ENCODE data around the gene IL10RA. TPM values are rescaled to one million over a fixed set of nuclear protein-coding genes. Genes with fewer than 3 reads are reported as not detected.
"Not testable (repeated sequence)": the region's sequence is repeated elsewhere in the genome, so short reads cannot be mapped to it uniquely, and the experiment has no call there.

Gene IL10RA
- 6.2 TPM for total RNA-seq
- long read RNA-seq, transcript IL10RA-201 (7 exons, 3,695 nt), result major isoform, 5 of 8 reads
- long read RNA-seq, partial matches to known transcripts, result 0 of 8 reads
- long read RNA-seq, other reads (novel, unspliced or antisense), result 2 of 8 reads

DNA sequence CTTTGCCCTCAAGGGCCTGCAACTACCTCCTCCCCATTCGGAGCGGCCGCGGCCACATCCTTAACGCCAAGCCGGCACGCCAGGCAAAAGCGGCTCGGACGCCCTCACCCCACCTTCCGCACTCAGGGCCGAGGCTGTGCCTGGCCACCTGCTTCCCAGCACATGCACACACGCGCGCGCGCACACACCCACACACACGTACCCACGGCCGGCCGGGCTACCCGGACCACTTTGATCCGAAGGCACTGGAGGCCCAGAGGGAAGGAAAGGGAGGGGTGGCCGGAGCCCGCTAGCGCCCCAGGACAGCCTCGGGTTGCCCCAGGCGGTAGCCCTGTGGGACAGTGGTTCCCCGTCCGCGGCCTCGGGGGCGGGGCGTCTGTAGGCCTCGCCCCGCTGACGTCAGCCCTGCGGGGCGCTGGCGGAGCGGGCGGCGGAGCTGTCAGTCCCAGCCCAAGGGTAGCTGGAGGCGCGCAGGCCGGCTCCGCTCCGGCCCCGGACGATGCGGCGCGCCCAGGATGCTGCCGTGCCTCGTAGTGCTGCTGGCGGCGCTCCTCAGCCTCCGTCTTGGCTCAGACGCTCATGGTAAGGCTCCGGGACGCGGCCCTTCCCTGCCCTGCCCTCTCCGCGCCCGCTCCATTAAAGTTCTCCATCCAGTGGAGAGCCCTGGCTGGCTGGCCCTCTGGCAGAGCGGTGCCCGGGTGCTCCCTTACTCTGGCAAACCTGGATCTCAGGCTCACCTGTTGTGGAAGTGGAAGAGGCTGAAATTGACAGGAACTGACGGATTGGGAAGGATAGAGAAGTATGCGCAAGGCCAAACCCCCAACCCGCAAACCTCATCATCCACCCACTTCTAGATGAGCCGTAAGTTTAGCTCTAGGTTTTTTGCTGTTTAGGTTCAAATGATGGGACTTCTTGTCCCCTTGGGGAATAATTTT lies at the start of gene IL10RA:
IL10RA (plus strand) TSS at position 442 of the 935 bp plus-strand sequence; CDS start at position 516, 74 bp downstream.
- intact Hi-C loops (cut with DNase I), result loop anchor here (5.0 kb wide), 1 partner anchor 161 kb away; no protein-coding TSS in a partner anchor
- ATAC-seq (ENCODE audit: poor library complexity), result peak; percentile 97

DNA sequence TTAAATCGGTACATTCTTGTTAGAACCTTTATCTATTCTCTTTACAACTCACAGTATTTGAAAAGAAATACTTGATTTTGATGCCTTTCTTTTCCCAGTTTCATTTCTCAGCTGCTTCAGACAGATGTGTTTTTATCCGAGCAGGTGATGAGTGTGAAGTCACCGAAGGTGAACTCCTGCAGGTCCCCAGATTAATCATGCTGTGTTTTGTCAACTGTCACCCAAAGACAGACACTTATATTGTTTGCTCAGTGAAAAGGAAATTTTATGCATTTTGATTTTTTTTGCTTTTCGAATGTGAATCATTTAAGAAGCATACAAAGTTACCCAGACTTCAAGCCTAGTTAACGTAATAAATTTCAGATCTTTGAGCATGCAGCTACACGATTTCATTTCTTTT lies 49.2 kb upstream of the IL10RA start:
- intact Hi-C loops (cut with DNase I), result no loop called here
- DNase-seq, result no peak
- no peak for ATAC-seq (ENCODE audit: poor library complexity)

More for the DNA sequence above, at the start of gene IL10RA:
- DNase-seq, result peak; percentile 93

DNA sequence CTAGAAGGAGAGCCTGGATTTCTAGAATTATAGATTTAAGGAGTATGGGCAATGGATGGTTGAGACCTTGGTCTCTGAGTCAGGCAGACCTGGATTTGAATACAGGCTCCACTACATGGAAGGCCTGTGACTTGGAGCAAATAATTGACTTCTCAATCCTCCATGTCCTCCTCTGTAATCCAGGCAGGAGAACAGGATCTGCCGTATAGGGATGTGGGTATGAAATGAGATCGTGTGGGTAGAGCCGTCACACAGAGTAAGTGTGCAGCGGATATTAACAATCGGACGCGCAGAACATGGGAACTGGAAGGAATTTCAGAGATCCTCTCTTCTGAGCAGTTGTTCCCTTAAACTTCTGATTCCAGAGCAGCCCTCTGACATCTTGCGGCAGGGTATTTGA lies 45.5 kb upstream of the IL10RA start:
- ATAC-seq (ENCODE audit: poor library complexity), result no peak
- intact Hi-C loops (cut with DNase I), result no loop called here
- DNase-seq, result no peak

DNA sequence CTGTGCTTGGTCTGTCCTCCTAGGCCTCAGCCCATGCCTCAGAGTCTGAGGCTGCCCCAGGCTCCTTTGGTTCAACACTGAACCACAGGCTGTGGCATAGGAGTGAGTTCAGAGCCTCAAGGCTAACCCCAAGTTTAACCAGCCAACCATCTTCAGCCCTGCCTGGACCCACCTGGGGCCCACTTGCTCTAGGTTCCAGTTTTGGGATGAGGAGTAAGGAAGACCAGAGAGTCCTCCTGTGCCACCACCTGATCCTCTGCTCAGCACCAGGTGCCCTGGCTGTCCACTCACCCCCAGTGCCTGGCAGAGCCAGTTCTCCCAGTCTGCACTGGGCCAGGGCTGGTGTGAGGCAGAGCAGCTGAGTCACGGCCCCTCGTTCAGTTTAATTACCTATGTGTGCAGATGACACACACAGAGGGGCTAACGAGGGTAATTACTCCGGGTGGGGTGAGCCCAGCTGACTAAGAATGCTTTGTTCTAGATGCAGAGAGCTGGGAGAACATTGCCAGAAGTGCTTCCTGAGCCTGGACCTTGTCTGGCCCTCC lies 45.0 kb upstream of the IL10RA start:
- no peak for DNase-seq
- intact Hi-C loops (cut with DNase I), result no loop called here
- no peak for ATAC-seq (ENCODE audit: poor library complexity)

DNA sequence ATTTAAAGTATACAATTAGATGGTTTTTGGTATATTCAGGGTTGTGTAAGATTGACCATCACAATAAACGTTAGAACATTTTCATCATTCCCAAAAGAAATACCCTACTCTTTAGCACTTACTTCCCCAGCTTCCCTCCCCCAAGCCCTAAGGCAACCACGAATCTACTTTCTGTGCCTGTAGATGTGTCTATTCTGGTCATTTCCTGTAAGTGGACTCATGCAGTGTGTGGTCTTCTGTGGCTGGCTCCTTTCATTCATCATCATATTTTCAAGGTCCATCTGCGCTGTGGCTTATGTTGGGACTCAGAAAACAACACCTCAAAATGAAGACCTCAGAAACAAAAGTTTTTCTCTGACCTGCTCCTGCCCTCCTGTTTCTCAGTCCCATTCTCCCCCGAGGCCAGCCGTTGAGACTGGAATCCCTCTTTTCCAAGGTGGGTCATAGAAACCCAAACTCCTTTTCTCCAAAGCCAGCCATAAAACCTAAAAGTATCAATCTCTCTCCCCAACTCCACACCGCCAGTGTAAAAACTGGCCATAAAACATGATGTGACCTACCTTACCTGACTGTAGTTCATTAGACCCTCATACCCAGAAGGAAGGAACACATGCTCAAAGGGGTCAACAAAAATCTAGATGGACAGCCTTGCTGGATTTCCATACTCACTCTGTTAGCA lies 44.1 kb upstream of the IL10RA start:
- DNase-seq, result no peak
- intact Hi-C loops (cut with DNase I), result no loop called here
- no peak for ATAC-seq (ENCODE audit: poor library complexity)

DNA sequence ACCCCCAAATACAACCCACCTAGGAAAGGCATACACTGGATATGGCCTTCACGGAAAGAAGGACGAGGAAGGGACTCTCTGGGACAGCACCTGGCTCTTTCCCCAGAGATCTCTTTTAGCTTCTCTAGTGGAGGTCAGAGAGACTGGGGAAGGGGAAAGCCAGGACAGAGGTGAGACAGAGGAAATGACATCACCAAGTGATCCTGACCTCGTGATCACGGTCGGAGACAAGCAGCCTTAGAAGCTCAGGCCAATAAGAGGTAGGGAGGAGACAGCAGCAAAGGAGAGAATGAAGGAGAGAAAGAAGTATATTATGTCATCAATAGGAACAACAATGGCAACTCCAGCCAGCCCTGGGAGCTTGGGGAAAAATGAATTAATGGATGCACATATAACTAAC lies 41.6 kb upstream of the IL10RA start:
- DNase-seq (no peak), ATAC-seq (ENCODE audit: poor library complexity) (no peak)
- intact Hi-C loops (cut with DNase I), result no loop called here

DNA sequence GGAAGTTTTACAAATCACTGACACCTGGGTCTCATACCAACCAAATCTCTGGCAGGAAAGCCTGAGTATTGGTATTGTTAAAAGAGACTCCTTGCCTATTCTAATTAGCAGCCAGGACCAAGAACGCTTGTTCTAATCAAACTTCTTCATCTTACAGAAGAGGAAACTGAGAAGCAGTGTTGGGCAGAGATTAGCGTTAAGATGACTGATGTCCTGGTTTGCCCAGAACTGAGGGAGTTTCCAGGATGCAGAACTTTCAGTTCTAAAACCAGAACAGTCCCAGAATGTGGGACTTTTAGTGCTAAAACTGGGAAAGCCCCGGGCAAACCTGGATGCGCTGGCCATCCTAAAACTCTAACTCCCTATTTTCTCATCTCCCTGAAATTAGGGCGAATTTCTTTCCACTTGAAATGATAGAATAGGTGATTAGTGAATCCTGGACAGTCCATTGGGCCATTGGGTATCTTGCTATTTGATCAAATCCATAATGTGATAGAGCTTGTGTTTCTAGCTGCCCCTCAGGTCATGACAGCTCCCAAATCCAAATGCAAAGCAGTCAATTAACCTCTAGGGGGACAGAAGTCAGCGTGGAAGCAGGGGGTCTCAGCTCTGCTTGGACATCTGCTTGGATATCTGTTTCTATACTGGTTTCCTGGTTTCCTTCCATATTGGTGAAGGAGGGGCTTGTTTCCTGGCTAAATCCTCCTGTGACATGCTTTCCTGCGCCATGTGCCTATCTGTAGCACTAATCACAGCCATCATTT lies 41.0 kb upstream of the IL10RA start:
- ATAC-seq (ENCODE audit: poor library complexity), result no peak
- intact Hi-C loops (cut with DNase I), result loop anchor here (5.0 kb wide), 1 partner anchor 107 kb away; no protein-coding TSS in a partner anchor
- no peak for DNase-seq

DNA sequence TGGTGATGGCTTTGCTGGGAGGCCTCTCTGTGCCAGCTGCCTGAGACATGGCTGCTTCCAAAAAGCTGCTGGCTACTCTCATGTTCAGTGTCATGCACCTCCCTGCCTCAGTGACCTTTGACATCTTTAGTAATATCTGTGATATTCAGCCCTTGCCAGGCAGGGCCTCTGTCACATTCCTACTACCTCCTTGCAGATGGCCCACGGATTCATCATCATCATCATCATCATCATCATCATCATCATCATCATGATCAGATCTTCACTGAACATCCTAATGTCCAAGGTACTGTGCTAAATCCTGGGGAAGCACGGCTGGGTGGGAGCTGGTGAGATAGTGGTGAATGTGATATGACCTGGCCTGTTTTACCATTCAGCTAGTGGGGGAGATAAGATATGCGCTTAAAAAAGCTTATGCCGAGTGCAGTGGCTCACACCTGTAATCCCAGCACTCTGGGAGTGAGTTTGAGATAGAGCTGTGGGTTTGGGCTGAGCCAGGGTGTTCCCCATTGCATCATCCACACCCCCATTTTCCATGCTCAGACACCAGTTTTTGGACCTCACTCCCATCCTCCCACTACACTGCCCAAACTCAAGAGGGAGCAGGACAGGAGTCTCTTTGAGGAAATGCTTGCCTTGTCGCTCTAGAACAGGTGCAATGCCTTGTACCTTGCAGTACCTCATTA lies 39.9 kb upstream of the IL10RA start:
- no peak for DNase-seq
- intact Hi-C loops (cut with DNase I), result loop anchor here (5.0 kb wide), 1 partner anchor 106 kb away; no protein-coding TSS in a partner anchor
- no peak for ATAC-seq (ENCODE audit: poor library complexity)

DNA sequence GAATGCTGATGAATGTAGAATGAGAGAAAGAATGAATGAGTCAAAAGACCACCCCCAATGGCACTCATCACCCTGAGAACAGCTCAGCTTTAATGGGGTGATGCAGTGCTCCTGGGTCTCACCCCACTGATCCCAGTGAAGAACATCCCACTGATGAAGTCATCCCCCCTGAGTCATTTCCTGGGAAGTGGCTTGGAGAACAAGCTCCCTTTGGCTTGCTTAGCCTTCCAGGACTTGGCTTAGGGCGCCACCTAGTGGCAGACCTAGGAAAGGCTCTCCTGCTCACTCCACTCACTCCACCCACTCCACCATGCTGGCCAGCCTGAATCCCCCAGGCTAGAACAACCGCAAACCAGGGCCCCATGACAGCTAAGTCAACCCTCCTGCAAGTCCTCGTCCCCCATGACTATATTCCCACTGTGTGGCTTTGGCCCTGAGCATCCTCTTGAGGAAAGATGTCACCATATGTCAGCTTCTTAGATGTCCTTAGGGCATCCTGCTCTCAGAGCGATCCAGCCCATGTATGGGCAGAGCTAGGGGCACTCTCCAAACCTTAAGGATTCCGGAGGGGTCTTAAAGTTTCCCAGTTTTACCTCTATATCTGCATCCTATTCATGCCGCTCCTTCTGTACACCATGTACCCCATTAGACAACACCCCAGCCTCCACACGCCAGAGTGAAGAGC lies 39.2 kb upstream of the IL10RA start:
- DNase-seq, result peak; percentile 91
- intact Hi-C loops (cut with DNase I), result loop anchor here (1.0 to 5.0 kb wide), 2 partner anchors 104 to 105 kb away; no protein-coding TSS in a partner anchor
- ATAC-seq (ENCODE audit: poor library complexity), result peak; percentile 97

DNA sequence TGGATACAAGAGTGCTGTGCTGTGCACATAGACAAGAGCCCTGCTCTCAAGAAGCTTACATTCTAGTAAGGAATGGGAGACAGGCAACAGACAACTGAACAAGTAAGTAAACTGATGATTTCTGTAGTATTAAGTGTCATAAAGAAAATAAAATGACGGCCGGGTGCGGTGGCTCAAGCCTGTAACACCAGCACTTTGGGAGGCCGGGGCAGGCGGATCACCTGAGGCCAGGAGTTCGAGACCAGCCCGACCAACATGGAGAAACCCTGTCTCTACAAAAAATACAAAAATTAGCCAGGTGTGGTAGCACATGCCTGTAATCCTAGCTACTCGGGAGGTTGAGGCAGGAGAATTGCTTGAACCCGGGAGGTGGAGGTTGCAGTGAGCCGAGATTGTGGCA lies 38.4 kb upstream of the IL10RA start:
- intact Hi-C loops (cut with DNase I), result loop anchor here (1.0 to 5.0 kb wide), 2 partner anchors 104 to 105 kb away; no protein-coding TSS in a partner anchor
- not testable (repeated sequence) for ATAC-seq (ENCODE audit: poor library complexity); DNase-seq

DNA sequence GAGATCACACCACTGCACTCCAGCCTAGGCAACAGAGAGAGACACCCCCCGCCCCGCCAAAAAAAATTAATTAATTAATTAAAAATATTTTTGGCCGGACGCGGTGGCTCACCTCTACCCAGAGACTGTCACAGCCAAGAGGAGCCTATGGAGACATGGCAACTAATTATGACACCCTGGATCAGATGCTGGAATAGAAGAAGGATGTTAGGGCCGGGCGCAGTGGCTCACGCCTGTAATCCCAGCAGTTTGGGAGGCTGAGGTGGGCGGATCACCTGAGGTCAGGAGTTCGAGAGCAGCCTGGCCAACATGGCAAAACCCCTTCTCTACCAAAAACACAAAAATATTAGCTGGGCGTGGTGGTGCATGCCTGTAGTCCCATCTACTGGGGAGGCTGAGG lies 37.7 kb upstream of the IL10RA start:
- not testable (repeated sequence) for DNase-seq; ATAC-seq (ENCODE audit: poor library complexity)
- intact Hi-C loops (cut with DNase I), result loop anchor here (5.0 kb wide), 1 partner anchor 104 kb away; no protein-coding TSS in a partner anchor

DNA sequence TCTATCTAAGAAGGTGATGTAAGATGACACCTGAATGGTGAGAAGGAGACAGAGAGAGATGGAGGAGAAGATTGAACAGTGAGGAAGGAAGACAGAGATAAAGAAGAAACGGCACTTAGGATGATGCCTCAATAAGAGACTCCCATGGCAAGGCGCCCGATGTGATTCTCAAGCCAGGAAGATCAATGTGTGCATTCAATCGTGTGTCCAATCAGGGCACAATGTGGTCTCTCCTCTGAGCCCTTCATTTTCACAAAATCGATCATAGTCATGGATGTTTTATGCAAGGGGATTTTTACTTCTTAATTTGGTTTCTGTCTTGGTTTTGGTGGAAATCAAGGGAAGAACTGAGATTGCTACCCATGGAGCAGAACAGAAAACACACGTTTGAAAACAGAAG lies 37.1 kb upstream of the IL10RA start:
- DNase-seq (no peak), ATAC-seq (ENCODE audit: poor library complexity) (no peak)
- intact Hi-C loops (cut with DNase I), result loop anchor here (5.0 kb wide), 1 partner anchor 103 kb away; no protein-coding TSS in a partner anchor

DNA sequence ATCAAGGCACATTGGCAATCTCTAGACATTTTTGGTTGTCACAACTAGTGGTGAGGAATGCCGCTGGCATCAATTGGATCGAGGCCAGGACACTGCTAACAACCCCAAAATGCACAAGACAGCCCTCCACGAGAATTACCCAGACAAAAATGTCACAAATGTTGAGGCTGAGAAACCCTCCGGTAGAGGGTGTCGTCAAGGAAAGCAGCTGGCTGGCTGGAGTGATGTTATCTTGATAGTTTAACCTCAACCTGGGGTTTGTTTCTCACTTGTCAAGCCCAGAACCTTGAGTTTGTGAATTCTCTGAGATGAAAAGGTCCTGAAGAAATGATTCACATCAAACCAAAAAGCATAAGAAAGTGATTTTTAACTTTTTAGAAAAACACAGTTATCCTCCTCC lies 35.9 kb upstream of the IL10RA start:
- intact Hi-C loops (cut with DNase I), result no loop called here
- ATAC-seq (ENCODE audit: poor library complexity) (no peak), DNase-seq (no peak)

DNA sequence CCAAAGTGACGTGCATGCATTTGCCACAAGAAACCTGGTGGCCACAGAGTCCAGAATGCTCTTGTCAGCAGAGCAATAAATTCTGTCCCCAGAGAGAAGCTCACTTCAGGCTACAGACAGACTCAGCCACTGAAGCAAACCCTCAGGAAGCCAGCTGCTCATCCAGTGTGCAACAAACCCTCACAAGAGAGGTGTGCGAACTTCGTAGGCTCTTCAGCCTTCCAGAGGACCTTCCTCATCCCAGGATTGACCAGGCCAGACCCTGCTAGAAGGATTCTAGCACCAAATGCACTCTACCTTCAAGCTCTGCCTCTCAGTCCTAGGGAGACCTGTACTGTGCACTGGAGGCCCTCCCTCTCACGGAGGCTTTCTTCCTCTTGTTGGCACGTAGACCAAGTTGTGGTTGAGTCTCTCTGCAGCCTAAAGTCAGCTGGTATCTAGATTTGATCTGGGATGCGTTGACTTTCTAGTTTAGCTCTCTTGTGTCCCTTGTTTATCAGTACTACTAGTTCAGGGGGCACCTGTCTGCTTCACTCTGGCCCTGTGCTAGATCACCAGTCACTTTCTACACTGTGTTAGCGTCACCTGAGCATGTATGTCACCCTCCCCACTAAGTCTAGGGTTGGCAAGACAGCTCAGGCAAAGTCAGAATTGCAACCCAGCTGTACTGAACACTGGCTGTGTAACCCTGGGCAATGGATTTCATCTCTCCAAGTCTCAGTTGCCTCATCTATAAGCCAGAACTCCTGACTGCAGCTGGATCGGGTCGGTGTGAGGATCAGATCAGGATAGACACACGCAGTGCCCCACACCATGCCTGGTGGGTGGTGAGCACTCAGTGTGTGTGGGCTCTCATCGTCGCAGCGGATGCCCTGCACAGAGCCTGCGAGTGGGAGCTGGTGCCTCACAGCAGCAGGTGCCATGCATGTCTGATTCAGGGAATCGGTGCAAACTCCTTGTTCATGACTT lies 34.9 kb upstream of the IL10RA start:
- ATAC-seq (ENCODE audit: poor library complexity), result no peak
- intact Hi-C loops (cut with DNase I), result no loop called here

DNA sequence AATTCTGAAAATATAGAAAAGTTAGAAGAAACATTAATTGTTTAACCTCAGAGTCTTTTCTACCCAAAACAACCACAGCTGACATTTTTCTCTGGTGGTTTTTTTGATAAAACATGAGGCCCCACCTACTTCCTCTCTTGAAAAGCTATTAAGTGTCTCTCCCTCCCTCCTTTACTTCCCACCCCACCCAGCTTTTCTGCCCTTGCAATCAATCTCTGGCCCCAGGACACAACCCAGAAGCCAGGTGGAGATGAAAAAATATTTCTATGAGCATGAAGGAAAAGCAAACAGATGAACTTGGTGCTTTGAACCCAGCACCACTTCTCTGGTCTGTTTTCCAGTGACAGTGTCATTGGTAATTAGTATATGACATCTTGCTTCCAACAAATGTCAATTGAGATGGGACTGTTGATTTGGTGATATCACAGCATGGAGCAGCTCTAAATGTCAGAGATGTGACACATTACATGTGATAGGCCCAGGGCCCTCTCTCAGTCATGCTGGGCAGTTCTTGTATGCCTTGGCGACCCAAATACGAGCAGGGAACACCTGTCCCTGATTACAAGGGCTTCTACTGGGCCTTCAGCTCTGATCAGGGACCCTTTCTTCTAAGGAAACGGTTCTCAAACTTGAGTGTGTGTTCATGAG lies 33.0 kb upstream of the IL10RA start:
- DNase-seq (no peak), ATAC-seq (ENCODE audit: poor library complexity) (no peak)
- intact Hi-C loops (cut with DNase I), result no loop called here

More for the DNA sequence above, 34.9 kb upstream of the IL10RA start:
- no peak for DNase-seq
